ENCODE data around the gene CAMK1D. TPM values are rescaled to one million over a fixed set of nuclear protein-coding genes. Genes with fewer than 3 reads are reported as not detected.

Gene CAMK1D
- total and polyA plus RNA-seq, 2 donors (not counting 3 experiments of a cell fraction or from before 2014, with no cell fraction given): 0.37 to 4.2 TPM

DNA sequence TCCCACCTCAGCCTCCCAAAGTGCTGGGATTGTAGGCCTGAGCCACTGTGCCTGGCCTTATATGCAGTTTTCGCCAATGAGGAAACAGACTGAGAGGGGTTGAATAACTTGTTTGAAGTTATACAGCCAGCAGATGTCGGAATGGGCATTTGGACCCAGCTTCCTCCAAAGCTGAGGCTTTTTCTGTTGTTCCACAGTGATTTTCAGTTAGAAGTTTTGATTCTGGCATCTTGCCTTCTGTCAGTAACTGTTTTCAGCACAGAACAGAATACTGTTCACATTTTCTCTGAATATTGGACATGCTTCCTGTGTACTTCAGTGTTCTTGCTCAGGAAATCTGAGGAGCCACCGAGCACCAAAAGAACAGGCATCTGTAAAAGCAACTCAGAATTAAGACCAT lies 287.2 kb downstream of the CAMK1D start:
- Histone ChIP-seq H2AFZ (ENCODE audit: low read depth, low read length) (no peak overlapping the region), H3K4me3 (replicated peaks in 1 of 3; ENCODE audit: insufficient read depth in 1 of 3, low read depth in 1 of 3, low read length in 3 of 3) (no peak overlapping the region), H3K36me3 (ENCODE audit: control insufficient read depth in 2 of 2, extremely low read depth in 1 of 2, insufficient read depth in 2 of 2, low read length in 2 of 2) (no peaks in the 10 kb centered on the region), H3K27me3 (ENCODE audit: control insufficient read depth in 2 of 2, insufficient read depth in 2 of 2, low read length in 2 of 2) (no peaks in the 10 kb centered on the region), H3K9ac (replicated peaks; ENCODE audit: extremely low read depth, insufficient read depth, low read length) (no peak overlapping the region), H3K9me3 (replicated peaks; ENCODE audit: control insufficient read depth, insufficient read depth, low read length) (no peaks in the 10 kb centered on the region), H3K27ac (ENCODE audit: insufficient read depth, low read depth, low read length) (no peak overlapping the region), H3K79me2 (ENCODE audit: control insufficient read depth, insufficient read depth, low read length) (no peaks in the 10 kb centered on the region), H3K4me1 (ENCODE audit: control insufficient read depth, extremely low read depth, insufficient read depth, low read length) (no peaks in the 10 kb centered on the region), H3K4me2 (ENCODE audit: insufficient read depth, low read length) (no peak overlapping the region), H4K20me1 (replicated peaks; ENCODE audit: control insufficient read depth, extremely low read depth, insufficient read depth, low read length) (no peaks in the 10 kb centered on the region), H3K9me1 (replicated peaks; ENCODE audit: control insufficient read depth, extremely low read depth, insufficient read depth, low read length) (no peaks in the 10 kb centered on the region)
- FAIRE-seq: no peak
- intact Hi-C loops (cut with micrococcal nuclease) (no loop called here), dilution Hi-C loops (cut with MboI; ENCODE audit: extremely low pct_ligation_motif_present, low sequenced_read_pairs) (no loop called here)
- DNase-seq (ENCODE audit: low read depth, low spot score): no peak
- CTCF ChIA-PET: no interaction called here
- no peak for TF ChIP-seq FOS (IDR thresholded peaks at IDR 0.05; ENCODE audit: borderline replicate concordance, insufficient read depth, low read length)
- no peak for TF ChIP-seq JUN (IDR thresholded peaks at IDR 0.05; ENCODE audit: borderline replicate concordance, insufficient read depth, insufficient read length, low read depth)
- TF ChIP-seq MAX (IDR thresholded peaks at IDR 0.05; ENCODE audit: insufficient read depth, insufficient read length): no peak
- TF ChIP-seq POLR2A (IDR thresholded peaks at IDR 0.05; ENCODE audit: low read depth, low read length): no peak
- no peak for TF ChIP-seq POLR2AphosphoS5 (IDR thresholded peaks at IDR 0.05; ENCODE audit: insufficient read depth, low read depth, low read length)
- TF ChIP-seq CTCF (IDR thresholded peaks at IDR 0.05; ENCODE audit: extremely low read depth in 1 of 2, insufficient read depth in 1 of 2, low read depth in 1 of 2, low read length in 2 of 2): no peak
- TF ChIP-seq MYC (IDR thresholded peaks at IDR 0.05; ENCODE audit: low read depth, low read length): no peak
- TF ChIP-seq EZH2 (IDR thresholded peaks at IDR 0.05; ENCODE audit: borderline replicate concordance, low read depth, low read length, severe bottlenecking): no peak
- POLR2A ChIA-PET: no interaction called here
- no TSS peak for BruUV-seq (replicated peaks)

Measured in endothelial cell of umbilical vein (primary cell).